ENCODE data around the gene MYPN.

The MYPN gene

DNA sequence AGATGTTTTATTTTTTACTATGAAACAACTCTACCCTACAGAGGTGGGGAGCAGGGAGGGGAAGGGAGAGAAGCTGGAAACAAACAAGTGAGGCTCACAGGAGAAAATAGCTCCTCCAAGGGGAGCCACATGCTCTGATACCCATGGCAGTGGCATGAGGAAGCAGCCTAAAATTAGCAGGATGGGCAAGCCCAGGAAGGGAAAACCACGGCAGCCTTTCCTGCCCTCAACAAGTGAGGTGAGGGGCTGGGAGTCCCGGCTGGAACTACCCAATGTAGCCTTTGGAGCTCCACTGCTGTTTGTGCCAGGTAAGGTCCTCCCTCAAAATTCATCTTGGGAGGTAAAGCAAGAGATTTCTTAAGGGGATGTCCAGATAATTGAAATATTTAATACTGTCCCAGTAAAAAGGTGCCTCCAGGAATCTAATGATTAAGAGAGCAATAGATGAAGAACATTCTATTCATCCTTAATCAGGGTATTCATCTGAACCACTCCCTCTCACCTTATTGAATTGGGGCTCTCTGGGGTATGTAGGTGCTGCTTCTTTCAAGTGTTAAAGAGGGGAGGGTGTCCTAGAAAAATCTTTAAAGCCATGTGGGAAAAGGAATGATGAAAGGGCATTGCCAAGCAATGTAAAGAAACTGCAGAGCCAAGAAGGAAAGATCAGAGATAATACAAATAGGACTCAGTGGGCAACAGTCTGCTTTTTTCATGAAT, 21.4 kb upstream of the MYPN start:
- no peaks in the 10 kb centered on the region for H3K27me3 ChIP-seq (ENCODE audit: insufficient read depth, low read length)
- no peaks in the 10 kb centered on the region for H3K9me3 ChIP-seq (ENCODE audit: low read length)
- no peaks in the 10 kb centered on the region for H3K79me2 ChIP-seq (ENCODE audit: insufficient read depth, low read length)
- H3K4me1 ChIP-seq (ENCODE audit: insufficient read depth, low read length, severe bottlenecking) = no peaks in the 10 kb centered on the region
- TF ChIP-seq, protein P1, sequence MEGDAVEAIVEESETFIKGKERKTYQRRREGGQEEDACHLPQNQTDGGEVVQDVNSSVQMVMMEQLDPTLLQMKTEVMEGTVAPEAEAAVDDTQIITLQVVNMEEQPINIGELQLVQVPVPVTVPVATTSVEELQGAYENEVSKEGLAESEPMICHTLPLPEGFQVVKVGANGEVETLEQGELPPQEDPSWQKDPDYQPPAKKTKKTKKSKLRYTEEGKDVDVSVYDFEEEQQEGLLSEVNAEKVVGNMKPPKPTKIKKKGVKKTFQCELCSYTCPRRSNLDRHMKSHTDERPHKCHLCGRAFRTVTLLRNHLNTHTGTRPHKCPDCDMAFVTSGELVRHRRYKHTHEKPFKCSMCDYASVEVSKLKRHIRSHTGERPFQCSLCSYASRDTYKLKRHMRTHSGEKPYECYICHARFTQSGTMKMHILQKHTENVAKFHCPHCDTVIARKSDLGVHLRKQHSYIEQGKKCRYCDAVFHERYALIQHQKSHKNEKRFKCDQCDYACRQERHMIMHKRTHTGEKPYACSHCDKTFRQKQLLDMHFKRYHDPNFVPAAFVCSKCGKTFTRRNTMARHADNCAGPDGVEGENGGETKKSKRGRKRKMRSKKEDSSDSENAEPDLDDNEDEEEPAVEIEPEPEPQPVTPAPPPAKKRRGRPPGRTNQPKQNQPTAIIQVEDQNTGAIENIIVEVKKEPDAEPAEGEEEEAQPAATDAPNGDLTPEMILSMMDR (IDR thresholded peaks at IDR 0.05; ENCODE audit: low read length) = no peak
- TF ChIP-seq EZH2 (IDR thresholded peaks at IDR 0.05; ENCODE audit: borderline replicate concordance, low read length) = no peak
- no peak overlapping the region for H3K4me2 ChIP-seq (ENCODE audit: low read length)
- H2AFZ ChIP-seq (ENCODE audit: low read length) = no peak overlapping the region
- no peak overlapping the region for H3K27ac ChIP-seq (ENCODE audit: low read depth, low read length, poor library complexity, severe bottlenecking)
- no peaks in the 10 kb centered on the region for H3K36me3 ChIP-seq (ENCODE audit: insufficient read depth, low read length)
- H4K20me1 ChIP-seq (ENCODE audit: insufficient read depth, low read length) = no peaks in the 10 kb centered on the region
- no peak overlapping the region for H3K4me3 ChIP-seq (ENCODE audit: low read depth, low read length, poor library complexity, severe bottlenecking)
- no peaks in the 10 kb centered on the region for H3F3A ChIP-seq (ENCODE audit: insufficient read depth, low read length)
- H3K9me2 ChIP-seq (ENCODE audit: low read depth, low read length) = no peaks in the 10 kb centered on the region
- no peak overlapping the region for H3K9ac ChIP-seq (ENCODE audit: low read length)

DNA sequence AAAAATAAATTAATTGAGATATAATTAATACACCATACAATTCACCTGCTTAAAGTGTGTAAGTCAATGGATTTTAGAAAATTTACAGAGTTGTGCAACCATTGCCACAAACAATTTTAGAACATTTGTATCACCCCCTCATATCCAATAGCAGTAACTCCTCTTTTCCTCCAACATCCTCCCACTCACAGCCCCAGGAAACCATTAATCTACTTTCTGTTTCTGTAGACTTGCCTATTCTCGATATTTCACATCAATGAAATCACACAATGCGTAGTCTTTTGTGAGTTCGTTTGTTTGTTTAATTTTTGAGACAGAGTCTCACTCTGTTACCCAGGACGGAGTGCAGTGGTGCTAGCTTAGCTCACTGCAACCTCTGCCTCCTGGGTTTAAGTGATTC, 20.5 kb upstream of the MYPN start:
- Histone ChIP-seq H3K4me1 (ENCODE audit: insufficient read depth, low read length, severe bottlenecking) (no peaks in the 10 kb centered on the region), H3K27me3 (ENCODE audit: insufficient read depth, low read length) (no peaks in the 10 kb centered on the region), H3K9ac (ENCODE audit: low read length) (no peak overlapping the region), H3K9me2 (ENCODE audit: low read depth, low read length) (no peaks in the 10 kb centered on the region), H3K27ac (ENCODE audit: low read depth, low read length, poor library complexity, severe bottlenecking) (no peak overlapping the region), H3K9me3 (ENCODE audit: low read length) (peaks cover under 1% of the 10 kb centered on the region; the same call in 1 of the 2 replicates), H2AFZ (ENCODE audit: low read length) (no peak overlapping the region), H3K4me2 (ENCODE audit: low read length) (no peak overlapping the region), H3K79me2 (ENCODE audit: insufficient read depth, low read length) (no peaks in the 10 kb centered on the region), H3F3A (ENCODE audit: insufficient read depth, low read length) (no peaks in the 10 kb centered on the region), H3K36me3 (ENCODE audit: insufficient read depth, low read length) (no peaks in the 10 kb centered on the region), H3K4me3 (ENCODE audit: low read depth, low read length, poor library complexity, severe bottlenecking) (no peak overlapping the region), H4K20me1 (ENCODE audit: insufficient read depth, low read length) (no peaks in the 10 kb centered on the region)
- TF ChIP-seq, protein P1 (IDR thresholded peaks at IDR 0.05; ENCODE audit: low read length) = no peak
- TF ChIP-seq EZH2 (IDR thresholded peaks at IDR 0.05; ENCODE audit: borderline replicate concordance, low read length) = no peak

DNA sequence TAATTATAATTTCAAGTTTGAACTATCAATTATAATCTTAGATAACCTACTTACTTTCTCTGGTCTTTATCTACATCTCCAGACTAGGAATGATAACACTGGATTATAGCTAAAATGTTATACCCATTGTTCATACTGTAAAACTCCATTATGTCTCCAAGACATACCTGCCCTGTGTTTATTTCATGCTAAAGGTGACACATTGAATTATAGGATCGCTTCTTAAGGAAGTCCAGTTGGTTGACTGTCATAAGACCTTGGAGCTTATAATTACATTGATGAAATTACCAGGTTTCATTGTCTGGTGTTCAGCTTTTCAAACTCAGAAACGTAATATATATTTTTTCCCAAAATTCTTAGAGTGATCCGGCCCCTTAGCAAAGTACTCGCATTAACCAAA, 18.7 kb upstream of the MYPN start:
- Histone ChIP-seq H3K4me3 (ENCODE audit: low read depth, low read length, poor library complexity, severe bottlenecking) (no peak overlapping the region), H2AFZ (ENCODE audit: low read length) (no peak overlapping the region), H3K27me3 (ENCODE audit: insufficient read depth, low read length) (no peaks in the 10 kb centered on the region), H3F3A (ENCODE audit: insufficient read depth, low read length) (no peaks in the 10 kb centered on the region), H3K4me1 (ENCODE audit: insufficient read depth, low read length, severe bottlenecking) (no peaks in the 10 kb centered on the region), H3K9me3 (ENCODE audit: low read length) (peaks cover 3% of the 10 kb centered on the region; the same call in 1 of the 2 replicates), H3K9ac (ENCODE audit: low read length) (no peak overlapping the region), H3K27ac (ENCODE audit: low read depth, low read length, poor library complexity, severe bottlenecking) (no peak overlapping the region), H3K9me2 (ENCODE audit: low read depth, low read length) (no peaks in the 10 kb centered on the region), H3K79me2 (ENCODE audit: insufficient read depth, low read length) (no peaks in the 10 kb centered on the region), H3K4me2 (ENCODE audit: low read length) (no peak overlapping the region), H4K20me1 (ENCODE audit: insufficient read depth, low read length) (no peaks in the 10 kb centered on the region), H3K36me3 (ENCODE audit: insufficient read depth, low read length) (no peaks in the 10 kb centered on the region)
- no peak for TF ChIP-seq EZH2 (IDR thresholded peaks at IDR 0.05; ENCODE audit: borderline replicate concordance, low read length)
- TF ChIP-seq, protein P1 (IDR thresholded peaks at IDR 0.05; ENCODE audit: low read length) = no peak

All from OCI-LY1 (cell line).